ENCODE measurements around the gene RSKR.
"Not testable (repeated sequence)": the region's sequence is repeated elsewhere in the genome, so short reads cannot be mapped to it uniquely, and the experiment has no call there.

Gene RSKR, protein sequence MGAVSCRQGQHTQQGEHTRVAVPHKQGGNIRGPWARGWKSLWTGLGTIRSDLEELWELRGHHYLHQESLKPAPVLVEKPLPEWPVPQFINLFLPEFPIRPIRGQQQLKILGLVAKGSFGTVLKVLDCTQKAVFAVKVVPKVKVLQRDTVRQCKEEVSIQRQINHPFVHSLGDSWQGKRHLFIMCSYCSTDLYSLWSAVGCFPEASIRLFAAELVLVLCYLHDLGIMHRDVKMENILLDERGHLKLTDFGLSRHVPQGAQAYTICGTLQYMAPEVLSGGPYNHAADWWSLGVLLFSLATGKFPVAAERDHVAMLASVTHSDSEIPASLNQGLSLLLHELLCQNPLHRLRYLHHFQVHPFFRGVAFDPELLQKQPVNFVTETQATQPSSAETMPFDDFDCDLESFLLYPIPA

DNA sequence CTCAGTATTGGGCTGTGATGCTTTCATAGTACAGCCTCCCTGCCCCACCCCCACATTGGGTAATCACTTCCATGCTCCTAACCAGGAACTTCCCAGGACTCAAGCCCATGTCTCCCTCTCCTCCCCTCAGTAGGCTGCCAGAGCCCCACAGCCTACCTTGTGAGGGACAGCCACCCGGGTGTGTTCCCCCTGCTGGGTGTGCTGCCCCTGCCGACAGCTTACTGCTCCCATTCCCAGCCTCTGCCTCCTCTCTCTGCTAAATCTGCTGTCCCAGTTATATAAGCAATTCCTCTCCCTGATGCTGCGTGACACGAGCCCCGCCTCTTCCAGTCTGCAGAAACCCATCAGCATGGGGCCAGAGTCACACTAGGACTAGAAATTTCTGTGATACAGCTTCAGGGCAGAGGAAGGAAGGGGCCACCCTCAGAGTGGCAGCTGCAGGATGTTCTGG lies at the start of gene RSKR:
Gene RSKR, minus strand, starts transcription at position 255 of the 451 bp plus-strand sequence. Its CDS starts 24 bp downstream, at position 231.
- no peaks in the 10 kb centered on the region for H3K27me3 ChIP-seq (ENCODE audit: insufficient read depth, low read depth, severe bottlenecking)
- no peak within 1 kb of the TSS for H3K27ac ChIP-seq
- TF ChIP-seq, protein P1, sequence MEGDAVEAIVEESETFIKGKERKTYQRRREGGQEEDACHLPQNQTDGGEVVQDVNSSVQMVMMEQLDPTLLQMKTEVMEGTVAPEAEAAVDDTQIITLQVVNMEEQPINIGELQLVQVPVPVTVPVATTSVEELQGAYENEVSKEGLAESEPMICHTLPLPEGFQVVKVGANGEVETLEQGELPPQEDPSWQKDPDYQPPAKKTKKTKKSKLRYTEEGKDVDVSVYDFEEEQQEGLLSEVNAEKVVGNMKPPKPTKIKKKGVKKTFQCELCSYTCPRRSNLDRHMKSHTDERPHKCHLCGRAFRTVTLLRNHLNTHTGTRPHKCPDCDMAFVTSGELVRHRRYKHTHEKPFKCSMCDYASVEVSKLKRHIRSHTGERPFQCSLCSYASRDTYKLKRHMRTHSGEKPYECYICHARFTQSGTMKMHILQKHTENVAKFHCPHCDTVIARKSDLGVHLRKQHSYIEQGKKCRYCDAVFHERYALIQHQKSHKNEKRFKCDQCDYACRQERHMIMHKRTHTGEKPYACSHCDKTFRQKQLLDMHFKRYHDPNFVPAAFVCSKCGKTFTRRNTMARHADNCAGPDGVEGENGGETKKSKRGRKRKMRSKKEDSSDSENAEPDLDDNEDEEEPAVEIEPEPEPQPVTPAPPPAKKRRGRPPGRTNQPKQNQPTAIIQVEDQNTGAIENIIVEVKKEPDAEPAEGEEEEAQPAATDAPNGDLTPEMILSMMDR (IDR thresholded peaks at IDR 0.05; ENCODE audit: low read depth, low read length) = no peak
- no peak within 1 kb of the TSS for H3K4me3 ChIP-seq (ENCODE audit: low read depth, low read length)
- H3K36me3 ChIP-seq = peaks cover 73% of the 10 kb centered on the region
- H3K9me3 ChIP-seq (ENCODE audit: severe bottlenecking) = no peaks in the 10 kb centered on the region
- DNase-seq = no peak

DNA sequence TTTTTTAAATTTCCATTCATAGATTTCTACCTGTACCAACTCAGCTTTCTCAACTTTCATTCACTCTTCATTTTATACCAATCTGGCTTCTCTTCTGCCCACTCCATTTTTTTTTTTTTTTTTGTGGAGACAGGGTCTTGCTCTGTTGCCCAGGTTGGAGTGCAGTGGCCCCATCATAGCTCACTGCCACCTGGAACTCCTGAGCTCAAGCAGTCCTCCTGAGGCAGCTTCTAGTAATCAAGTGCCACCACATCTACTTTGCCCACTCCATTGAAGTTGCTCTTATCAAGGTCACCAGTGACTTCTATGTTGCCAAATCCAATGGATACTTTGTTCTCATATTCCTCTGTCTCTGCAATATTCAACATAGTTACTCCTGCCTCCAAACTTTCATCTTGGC lies 49.7 kb upstream of the RSKR start:
- TF ChIP-seq, protein P1 (IDR thresholded peaks at IDR 0.05; ENCODE audit: low read depth, low read length) = no peak
- H3K4me3 ChIP-seq (ENCODE audit: low read depth, low read length) = no peak overlapping the region
- no peaks in the 10 kb centered on the region for H3K9me3 ChIP-seq (ENCODE audit: severe bottlenecking)
- peaks cover 51% of the 10 kb centered on the region for H3K36me3 ChIP-seq
- H3K27ac ChIP-seq = peak overlapping the region; percentile 98; the same call in 1 of the 2 replicates
- DNase-seq = no peak
- H3K27me3 ChIP-seq (ENCODE audit: insufficient read depth, low read depth, severe bottlenecking) = no peaks in the 10 kb centered on the region

DNA sequence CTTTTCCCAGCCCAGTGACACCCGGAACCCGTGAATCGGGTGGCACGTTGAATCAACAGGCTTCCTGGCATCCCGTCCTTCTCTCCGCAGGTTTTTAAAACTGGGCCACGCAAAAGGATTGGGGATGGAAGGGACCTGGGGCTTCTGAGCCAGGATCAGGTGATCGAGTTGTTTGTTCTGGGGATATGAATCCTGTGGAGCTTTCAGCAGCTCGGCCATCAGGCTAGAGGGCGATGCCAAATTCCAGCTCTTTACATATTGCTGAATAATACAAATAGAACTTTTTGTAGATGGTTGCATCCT lies 48.5 kb upstream of the RSKR start:
- peak overlapping the region; percentile 77 for H3K4me3 ChIP-seq (ENCODE audit: low read depth, low read length)
- peaks cover 52% of the 10 kb centered on the region for H3K36me3 ChIP-seq
- H3K27ac ChIP-seq = peak overlapping the region; percentile 98

DNA sequence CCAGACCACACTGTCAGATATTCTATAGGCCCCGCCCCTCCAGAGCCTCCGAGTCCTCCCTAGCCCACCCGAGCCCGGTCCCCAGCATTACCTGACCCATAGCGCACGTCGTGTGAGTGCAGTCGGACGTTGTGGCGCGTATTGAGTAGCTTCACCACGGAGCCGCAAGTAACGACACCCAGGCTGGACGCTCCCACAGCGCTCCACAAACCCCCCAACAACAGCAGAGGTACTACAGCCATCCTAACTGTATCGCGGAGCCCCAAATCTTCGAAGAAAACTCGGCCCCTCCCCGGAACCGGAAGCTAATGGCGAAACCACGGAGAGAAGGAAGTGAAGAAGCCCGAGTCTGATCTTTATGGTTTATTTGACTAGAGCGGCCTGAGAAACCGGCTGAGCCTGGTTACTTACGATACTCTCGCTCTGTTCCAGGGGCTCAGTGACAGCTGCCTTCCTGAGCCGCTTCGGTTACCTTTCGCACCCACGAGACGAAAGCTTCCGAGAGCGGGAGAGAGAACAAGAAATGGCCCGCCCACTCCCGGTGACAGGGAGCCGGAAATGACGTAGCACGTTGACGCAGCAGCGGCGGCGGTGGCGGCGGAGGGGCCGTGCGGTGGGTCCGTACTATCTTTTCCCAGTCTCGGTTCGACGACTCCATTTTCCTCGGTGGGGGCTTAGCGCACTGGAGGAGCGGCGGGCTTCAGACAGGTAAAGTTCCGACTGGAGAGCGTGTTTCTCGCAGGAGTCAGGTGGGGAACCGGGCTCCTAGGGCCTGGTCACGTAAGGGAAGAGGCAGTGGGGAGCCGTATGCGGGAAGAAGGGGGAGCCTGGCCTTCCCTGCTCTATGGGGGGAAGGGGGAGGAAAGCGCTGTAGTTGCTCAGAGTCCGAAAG lies 47.9 kb upstream of the RSKR start, which contains the start of the genes SDF2 and SUPT6H:
Gene SDF2, minus strand, starts transcription at position 272 of the 892 bp plus-strand sequence. Its CDS starts 30 bp downstream, at position 242.
Gene SUPT6H, plus strand, starts transcription at position 571 of the 892 bp plus-strand sequence. CDS start 11,197 bp downstream, outside the sequence.
- Histone ChIP-seq H3K36me3 (peaks cover 50% of the 10 kb centered on the region), H3K27me3 (ENCODE audit: insufficient read depth, low read depth, severe bottlenecking) (no peaks in the 10 kb centered on the region), H3K4me3 (ENCODE audit: low read depth, low read length) (peak within 1 kb of the TSS; percentile 77), H3K27ac (peak within 1 kb of the TSS; percentile 98), H3K9me3 (ENCODE audit: severe bottlenecking) (no peaks in the 10 kb centered on the region)
- peak; percentile 89 for DNase-seq
- TF ChIP-seq, protein P1 (IDR thresholded peaks at IDR 0.05; ENCODE audit: low read depth, low read length) = no peak

More for the DNA sequence above, 48.5 kb upstream of the RSKR start:
- Histone ChIP-seq H3K9me3 (ENCODE audit: severe bottlenecking) (no peaks in the 10 kb centered on the region), H3K27me3 (ENCODE audit: insufficient read depth, low read depth, severe bottlenecking) (no peaks in the 10 kb centered on the region)
- DNase-seq = no peak
- TF ChIP-seq, protein P1 (IDR thresholded peaks at IDR 0.05; ENCODE audit: low read depth, low read length) = no peak

DNA sequence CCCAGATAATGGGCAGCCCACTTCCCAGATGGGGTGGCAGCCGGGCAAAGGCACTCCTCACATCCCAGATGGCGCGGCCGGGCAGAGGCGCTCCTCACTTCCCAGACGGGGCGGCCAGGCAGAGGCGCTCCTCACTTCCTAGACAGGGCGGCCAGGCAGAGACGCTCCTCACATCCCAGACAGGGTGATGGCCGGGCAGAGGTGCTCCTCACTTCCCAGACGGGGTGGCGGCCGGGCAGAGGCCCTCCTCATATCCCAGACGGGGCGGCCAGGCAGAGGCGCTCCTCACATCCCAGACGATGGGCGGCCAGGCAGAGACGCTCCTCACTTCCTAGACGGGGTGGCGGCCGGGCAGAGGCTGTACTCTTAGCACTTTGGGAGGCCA lies 45.5 kb upstream of the RSKR start:
- not testable (repeated sequence) for H3K27ac ChIP-seq; H3K4me3 ChIP-seq (ENCODE audit: low read depth, low read length); DNase-seq; H3K27me3 ChIP-seq (ENCODE audit: insufficient read depth, low read depth, severe bottlenecking); H3K9me3 ChIP-seq (ENCODE audit: severe bottlenecking)
- H3K36me3 ChIP-seq = peaks cover 37% of the 10 kb centered on the region

DNA sequence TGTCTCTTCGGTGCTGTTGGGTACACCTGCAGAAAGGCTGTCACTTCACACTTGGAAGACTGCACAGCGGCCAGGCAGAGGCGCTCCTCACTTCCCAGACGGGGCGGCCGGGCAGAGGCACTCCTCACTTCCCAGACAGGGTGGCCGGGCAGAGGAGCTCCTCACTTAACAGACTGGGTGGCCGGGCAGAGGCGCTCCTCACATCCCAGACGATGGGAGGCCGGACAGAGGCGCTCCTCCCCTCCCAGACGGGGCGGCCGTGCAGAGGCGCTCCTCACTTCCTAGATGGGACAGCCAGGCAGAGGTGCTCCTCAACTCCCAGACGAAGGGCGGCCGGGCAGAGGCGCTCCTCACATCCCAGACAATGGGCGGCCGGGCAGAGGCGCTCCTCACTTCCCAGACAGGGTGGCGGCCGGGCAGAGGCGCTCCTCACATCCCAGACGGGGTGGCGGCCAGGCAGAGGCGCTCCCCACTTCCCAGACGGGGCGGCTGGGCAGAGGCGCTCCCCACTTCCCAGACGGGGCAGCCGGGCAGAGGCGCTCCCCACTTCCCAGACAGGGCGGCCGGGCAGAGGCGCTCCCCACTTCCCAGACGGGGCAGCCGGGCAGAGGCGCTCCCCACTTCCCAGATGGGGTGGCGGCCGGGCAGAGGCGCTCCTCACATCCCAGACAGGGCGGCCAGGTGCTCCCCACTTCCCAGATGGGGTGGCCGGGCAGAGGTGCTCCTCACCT lies 44.9 kb upstream of the RSKR start:
- H3K27ac ChIP-seq; H3K9me3 ChIP-seq (ENCODE audit: severe bottlenecking); H3K27me3 ChIP-seq (ENCODE audit: insufficient read depth, low read depth, severe bottlenecking); H3K4me3 ChIP-seq (ENCODE audit: low read depth, low read length); DNase-seq: not testable (repeated sequence)
- peaks cover 35% of the 10 kb centered on the region for H3K36me3 ChIP-seq

DNA sequence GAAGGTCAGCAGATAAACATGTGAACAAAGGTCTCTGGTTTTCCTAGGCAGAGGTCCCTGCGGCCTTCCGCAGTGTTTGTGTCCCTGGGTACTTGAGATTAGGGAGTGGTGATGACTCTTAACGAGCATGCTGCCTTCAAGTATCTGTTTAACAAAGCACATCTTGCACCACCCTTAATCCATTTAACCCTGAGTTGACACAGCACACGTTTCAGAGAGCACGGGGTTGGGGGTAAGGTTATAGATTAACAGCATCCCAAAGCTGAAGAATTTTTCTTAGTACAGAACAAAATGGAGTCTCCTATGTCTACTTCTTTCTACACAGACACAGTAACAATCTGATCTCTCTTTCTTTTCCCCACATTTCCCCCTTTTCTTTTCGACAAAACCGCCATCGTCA lies 44.4 kb upstream of the RSKR start:
- DNase-seq, H3K27ac ChIP-seq: not testable (repeated sequence)
- peaks cover 36% of the 10 kb centered on the region for H3K36me3 ChIP-seq

More for the DNA sequence above, 44.4 kb upstream of the RSKR start:
- H3K27me3 ChIP-seq (ENCODE audit: insufficient read depth, low read depth, severe bottlenecking); H3K4me3 ChIP-seq (ENCODE audit: low read depth, low read length); H3K9me3 ChIP-seq (ENCODE audit: severe bottlenecking): not testable (repeated sequence)

All from WERI-Rb-1 (cell line).